Measurements from ENCODE around the gene BET1L. TPM values are rescaled to one million over a fixed set of nuclear protein-coding genes. Genes with fewer than 3 reads are reported as not detected.
"Not testable (repeated sequence)": the region's sequence is repeated elsewhere in the genome, so short reads cannot be mapped to it uniquely, and the experiment has no call there.

The BET1L gene, protein sequence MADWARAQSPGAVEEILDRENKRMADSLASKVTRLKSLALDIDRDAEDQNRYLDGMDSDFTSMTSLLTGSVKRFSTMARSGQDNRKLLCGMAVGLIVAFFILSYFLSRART
- 10 to 100 TPM; 37.5 to 39.1 TPM for total RNA-seq
- long read RNA-seq, donor 1, transcript BET1L-203 (4 exons, 2,819 nt) = major isoform, 10 of 24 reads
- long read RNA-seq, donor 1, partial matches to known transcripts = 0 of 24 reads
- long read RNA-seq, donor 1, other reads (novel, unspliced or antisense) = 13 of 24 reads
- long read RNA-seq, donor 2, transcript BET1L-203 (4 exons, 2,819 nt) = major isoform, 12 of 25 reads
- long read RNA-seq, donor 2, partial matches to known transcripts = 0 of 25 reads
- long read RNA-seq, donor 2, other reads (novel, unspliced or antisense) = 13 of 25 reads

DNA sequence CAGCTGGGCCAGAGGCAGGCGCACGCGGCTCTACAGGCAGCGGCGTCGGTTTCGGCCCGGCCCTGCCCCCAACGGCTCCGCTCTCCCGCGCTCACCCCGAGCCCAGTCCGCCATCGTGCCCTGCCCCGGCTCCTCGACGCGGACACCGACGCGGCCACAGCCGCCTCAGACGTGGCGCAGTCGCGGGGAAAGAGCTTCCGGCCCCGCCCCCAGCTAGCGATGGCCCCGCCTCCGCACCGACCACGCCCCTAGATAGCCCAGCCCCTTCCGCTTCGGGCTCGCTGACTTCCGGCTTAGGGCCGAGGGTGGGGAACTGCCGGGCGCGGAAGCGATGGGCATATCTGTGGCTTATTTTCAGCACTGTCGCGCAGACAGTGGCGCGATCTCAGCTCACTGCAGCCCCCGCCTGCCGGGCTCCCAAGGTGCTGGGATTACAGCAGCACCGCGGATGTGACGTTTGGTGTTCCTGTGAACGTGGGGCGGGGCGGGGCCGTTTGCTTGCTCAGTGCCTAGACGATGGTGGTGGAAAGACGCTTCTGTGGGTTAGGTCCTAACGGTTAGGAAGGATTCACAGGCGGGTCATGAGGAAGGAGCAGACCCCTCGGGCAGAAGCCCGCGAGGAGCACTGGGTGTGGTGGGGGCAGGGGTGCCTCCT, at the start of gene BET1L, which contains the start of gene RIC8A:
BET1L (minus strand) TSS at position 192 of the 655 bp plus-strand sequence; CDS start at position 114, 78 bp downstream.
RIC8A (plus strand) TSS at position 501 of the 655 bp plus-strand sequence. CDS start 1,147 bp downstream, outside the sequence.
- intact Hi-C loops (cut with DNase I) = loop anchor here in 1 of 2 donors (10.0 kb wide), 1 partner anchor 157 kb away; the partner anchor contains the start of gene B4GALNT4
- DNase-seq (ENCODE audit: low spot score) = peak; percentile 99

DNA sequence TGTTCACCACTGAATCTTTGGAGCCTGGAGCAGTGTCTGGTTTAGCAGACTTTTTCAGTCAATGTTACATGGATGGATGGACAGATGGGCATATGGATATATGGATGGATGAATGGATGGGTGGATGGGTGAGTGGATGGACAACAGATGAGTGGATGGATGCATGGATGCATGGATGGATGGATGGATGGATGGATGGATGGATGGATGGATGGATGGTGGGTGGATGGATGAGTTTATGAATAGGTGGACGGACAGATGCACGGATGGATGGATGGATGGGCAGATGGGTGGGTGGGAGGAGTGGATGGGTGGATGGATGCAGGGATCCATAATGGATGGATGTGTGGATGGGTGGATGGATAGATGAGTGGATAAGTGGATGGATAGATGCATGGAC, 48.6 kb upstream of the BET1L start:
- intact Hi-C loops (cut with DNase I) = no loop called here
- DNase-seq (ENCODE audit: low spot score) = no peak

DNA sequence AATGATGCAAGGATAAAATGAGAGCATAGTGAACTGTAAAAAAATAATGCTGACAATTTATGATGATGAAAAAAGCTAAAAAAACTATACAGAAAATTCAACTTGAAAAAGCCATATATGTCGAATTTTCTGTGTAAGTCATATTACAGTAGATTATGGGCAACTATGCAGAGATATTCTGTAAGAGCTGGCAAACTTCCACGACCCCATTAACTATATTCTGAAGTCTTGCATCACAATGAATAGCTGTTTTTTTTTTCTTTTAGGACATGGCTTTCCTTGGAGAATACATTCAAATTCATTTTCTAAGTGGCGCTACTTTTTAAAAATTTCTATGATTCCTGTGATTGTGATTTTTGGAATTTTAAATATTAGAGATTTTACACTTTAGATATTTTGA, 48.0 kb upstream of the BET1L start:
- DNase-seq (ENCODE audit: low spot score) = no peak
- intact Hi-C loops (cut with DNase I) = no loop called here

DNA sequence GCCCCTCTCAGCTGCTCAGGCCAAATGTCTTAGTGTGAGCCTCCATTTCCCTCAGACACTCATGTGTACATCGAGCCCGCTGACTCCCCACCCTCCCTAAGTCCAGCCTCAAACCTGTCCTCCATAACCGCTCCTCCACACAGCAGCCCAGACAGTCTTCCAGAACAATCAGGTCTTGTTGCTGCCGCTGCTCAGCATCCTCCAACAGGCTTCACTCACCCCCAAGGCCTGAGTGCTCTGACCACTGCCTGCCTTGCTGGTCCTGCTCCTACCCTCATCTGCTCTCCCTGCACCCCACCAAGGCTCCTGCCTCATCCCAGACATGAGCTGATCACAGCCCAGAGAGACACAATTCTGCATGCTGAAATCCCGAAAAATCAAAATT, 46.7 kb upstream of the BET1L start:
- no peak for DNase-seq (ENCODE audit: low spot score)
- intact Hi-C loops (cut with DNase I) = no loop called here

DNA sequence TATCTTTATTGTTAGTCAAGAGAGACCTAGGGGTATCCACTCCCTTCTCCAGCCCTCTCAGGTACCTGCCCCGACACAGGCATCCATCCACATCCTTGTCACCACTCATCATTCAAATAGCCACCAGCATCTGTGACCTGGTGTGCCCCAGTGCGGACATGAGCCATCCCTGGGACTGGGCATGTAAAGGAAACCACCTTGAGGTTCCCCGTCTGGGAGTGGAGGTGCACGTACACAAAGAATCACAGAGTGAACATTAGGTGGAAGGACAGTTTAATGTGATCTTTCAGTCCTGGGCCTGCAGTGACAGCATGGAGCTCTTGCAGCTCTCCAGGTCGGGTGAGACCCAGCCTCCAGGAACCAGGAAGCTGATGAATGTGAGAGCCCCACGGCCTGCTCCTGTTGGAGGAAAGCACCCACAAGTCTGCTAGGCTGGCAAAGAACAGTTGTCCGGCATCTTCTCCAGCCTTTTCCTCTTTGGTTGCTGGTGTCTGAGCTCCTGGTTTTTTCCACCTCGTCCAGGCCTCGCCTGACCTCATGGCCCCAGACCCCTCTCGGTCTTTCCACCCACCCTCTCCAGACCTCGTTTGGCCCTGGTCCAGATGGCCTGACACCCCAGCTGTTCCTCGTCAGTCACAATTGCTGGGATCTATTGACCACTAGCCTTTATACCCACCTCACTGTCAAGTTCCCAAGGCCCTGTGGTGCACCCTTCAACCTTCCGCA, 46.1 kb upstream of the BET1L start:
- DNase-seq (ENCODE audit: low spot score) = no peak
- intact Hi-C loops (cut with DNase I) = no loop called here

DNA sequence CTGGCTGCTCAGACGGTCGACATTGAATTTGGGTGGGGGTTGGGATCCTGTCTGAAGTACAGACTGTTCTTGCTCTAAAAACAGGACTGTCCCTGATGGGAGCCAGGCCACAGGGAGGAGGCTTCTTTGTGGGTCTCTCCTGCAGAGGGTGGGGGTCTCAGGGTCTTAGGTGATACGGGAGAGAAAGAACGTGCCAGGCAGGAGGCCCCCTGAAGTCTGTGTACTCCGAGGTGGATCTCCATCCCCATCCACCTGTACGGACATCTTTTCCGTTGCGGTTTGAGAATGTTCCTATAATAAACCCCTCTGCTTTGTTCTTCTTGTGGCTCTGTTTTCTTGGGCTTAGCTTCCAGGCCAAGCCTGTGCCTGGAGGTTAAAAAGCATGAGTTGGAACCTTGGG, 45.5 kb upstream of the BET1L start:
- DNase-seq (ENCODE audit: low spot score) = no peak
- intact Hi-C loops (cut with DNase I) = no loop called here

DNA sequence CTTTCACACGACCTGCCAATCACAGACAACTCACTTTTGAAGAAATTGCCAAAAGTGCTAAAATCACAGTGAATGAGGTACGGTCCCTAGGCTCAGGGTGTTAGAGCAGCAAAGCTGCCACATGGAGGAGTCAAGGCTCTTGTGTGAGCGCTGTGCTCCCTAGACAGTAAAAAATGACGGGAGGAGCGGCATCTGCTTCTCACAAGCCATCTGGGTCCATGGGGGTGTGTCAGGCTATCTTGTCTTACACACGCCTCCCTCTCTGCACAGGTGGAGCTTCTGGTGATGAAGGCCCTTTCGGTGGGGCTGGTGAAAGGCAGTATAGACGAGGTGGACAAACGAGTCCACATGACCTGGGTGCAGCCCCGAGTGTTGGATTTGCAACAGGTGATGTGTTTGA, 44.4 kb upstream of the BET1L start:
- intact Hi-C loops (cut with DNase I) = no loop called here
- DNase-seq (ENCODE audit: low spot score) = no peak

DNA sequence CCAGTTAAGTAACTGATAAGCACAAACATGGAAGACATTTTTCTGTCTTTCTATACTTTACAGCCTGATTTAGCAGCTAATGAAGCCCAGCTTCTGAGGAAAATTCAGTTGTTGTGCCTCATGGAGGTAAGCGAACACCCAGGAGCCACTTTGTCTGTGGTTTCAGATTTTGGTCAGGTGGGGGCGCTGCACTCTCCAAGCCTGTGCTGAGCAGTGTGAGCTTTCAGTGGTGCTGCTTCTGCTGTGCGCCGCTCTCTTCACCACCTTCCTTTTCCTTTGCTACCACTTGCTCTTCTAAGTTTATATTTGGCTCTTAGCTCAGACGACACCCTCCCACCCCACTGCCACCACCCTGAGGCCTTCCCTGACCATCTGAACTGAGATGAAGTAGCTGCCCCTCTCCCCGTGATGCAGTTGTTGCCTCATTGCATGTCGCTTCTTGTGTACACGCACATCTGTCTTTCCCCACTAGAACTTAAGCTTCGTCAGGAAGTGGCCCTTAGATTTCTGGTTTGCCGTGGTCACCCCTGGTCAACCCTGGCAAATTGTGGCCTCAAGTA, 43.6 kb upstream of the BET1L start:
- intact Hi-C loops (cut with DNase I) = no loop called here
- peak; percentile 89 for DNase-seq (ENCODE audit: low spot score)

DNA sequence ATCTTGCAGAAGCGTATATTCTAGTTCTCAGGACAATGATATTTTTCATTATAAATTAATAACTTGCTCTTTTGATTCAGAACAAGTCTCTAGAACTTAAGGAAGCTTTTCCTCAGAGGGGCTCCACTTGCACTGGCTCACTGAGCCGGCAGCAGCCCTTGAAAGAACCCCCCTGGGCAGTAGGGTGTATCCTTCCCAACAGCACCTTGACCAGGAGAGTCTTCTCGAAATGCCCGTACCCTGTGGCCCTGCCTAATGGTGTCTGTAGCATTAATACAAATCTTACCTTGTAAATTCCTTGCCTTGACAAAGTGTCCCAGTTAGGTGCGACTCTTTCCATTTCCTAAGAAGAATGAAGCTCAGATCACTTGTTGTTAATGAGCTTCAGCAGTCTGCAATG, 43.1 kb upstream of the BET1L start:
- intact Hi-C loops (cut with DNase I) = no loop called here
- DNase-seq (ENCODE audit: low spot score) = no peak

DNA sequence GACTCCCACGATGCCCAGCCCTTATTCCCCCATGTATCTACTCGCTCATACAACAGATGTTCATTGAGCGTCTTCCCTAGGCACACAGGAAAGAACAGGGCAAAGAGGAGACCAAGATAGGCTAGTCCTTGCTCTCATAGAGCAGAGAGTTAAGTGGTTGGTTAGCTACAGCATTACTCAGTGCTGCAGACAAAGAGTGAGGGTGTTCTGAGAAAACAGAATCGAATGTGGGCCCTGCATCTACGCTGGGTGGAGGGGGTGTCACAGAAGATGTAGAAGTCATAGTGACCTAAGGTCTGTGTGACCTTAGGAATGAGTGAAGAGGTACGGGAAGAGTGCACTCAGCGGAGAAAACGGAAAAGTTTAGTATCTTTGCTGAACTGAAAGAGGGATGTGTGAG, 41.9 kb upstream of the BET1L start:
- DNase-seq (ENCODE audit: low spot score) = no peak
- intact Hi-C loops (cut with DNase I) = no loop called here

DNA sequence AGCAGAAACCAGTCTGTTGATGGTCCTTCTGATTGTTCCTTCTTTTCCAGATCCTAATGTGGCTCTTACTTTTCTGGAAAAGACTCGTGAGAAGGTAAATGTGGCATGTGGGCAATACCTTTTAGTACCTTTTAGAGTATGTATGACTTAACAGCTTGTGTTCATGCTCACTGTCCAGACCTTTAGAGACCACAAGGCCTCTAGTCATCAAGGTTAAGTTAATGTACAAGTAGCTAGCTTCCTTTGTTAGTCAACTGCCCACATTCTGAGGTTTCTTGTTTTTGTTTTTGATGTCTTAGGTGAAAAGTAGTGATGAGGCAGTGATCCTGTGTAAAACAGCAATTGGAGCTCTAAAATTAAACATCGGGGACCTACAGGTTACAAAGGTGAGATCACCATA, 37.2 kb upstream of the BET1L start:
- intact Hi-C loops (cut with DNase I) = no loop called here
- no peak for DNase-seq (ENCODE audit: low spot score)

DNA sequence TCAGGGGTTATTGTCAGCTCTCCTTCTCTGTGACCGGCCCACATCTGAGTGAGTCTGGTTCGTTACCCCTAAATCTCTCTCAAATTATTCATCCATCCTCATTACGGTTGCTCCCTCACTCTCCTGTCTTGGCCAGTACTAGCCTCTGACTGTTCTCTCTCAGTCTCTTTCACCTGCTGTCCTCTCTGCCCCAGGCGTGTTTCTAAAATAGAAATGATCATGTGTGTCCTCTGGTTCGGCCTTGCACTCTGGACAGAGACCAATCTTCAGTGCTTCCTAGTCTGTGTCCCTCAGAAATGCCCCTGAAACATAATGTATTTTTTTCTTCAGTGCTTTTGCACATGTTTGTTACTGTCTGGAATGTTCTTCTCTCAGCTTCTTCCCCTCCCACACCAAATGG, 34.4 kb upstream of the BET1L start:
- no peak for DNase-seq (ENCODE audit: low spot score)
- intact Hi-C loops (cut with DNase I) = no loop called here

DNA sequence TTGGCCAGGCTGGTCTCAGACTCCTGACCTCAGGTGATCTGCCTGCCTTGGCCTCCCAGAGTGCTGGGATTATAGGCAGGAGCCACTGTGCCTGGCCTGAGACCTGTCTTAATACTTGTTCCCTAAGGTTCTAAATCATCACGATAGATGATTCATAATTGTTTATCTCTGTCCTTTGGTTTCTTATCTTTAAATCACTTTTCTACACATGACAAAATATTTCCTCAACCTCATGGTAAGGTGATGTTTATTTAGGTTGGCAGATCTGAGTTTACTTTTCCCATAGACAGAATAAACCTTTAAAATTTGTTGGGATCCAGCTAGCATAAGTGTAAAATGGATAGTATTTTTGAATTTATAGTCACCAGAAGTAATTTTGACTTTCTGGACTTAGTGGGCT, 33.1 kb upstream of the BET1L start:
- intact Hi-C loops (cut with DNase I) = no loop called here
- DNase-seq (ENCODE audit: low spot score) = no peak

DNA sequence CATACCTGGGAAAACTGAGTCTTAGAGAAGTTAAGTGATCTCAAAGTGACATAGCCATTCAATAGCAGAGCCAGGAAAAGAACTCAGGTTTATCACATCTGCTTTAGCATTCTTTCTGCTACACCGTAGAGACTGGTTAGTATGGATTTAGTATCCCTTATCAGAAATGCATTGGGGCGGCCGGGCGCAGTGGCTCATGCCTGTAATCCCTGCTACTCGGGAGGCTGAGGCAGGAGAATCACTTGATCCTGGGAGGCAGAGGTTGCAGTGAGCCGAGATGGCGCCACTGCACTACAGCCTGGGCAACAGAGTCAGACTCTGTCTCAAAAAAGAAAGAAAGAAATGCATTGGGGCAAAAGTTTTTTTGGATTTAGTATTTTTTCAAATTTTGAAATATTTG, 31.1 kb upstream of the BET1L start:
- intact Hi-C loops (cut with DNase I) = loop anchor here in 1 of 2 donors (5.0 kb wide), 1 partner anchor 49 kb away; the partner anchor contains the start of gene PGGHG
- not testable (repeated sequence) for DNase-seq (ENCODE audit: low spot score)

DNA sequence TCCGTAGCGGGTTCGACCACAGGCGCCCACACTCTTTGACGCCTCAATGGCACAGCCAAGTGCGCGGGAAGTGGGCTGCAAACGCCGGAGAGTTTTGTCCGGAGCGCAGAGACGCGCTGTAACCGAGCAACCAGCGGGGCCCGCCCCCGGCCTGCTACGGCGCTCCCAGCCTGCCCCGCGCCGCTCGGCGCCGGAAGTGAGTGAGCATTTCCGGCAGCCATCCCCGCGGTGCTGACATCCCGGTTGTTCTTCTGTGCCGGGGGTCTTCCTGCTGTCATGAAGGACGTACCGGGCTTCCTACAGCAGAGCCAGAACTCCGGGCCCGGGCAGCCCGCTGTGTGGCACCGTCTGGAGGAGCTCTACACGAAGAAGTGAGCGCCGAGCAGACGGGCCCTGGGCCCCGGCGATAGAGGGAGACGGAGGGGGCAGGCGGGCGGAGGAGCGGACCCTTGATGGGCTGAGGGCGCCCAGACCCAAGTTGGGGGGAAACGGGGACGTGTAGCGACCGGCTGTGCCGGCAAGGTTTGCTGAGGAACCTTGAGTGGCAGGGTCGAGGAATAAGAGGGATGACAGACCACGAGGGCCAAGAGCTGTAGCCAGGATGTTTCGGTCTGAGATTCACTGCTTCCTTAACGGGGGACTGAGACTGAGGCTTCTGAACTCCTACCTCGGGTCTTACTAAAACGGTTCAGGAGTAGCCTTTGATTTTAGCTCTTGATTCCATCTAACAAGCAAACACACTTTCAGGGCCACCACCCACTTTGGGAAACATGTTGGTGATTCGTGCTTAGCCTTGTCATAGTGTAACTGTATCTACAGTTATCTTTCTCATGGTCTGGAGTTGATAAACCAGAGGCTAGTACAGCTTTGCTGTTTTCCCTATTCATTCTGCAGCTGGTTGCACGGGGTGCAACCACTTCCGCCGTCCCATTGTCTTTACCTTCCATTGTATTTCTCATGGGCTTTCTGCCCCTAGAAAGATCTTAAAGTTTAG, 29.9 kb upstream of the BET1L start, which contains the start of gene PSMD13:
PSMD13 (plus strand) TSS at position 203 of the 994 bp plus-strand sequence; CDS start at position 277, 74 bp downstream.
- intact Hi-C loops (cut with DNase I) = loop anchor here in 1 of 2 donors (5.0 kb wide), 1 partner anchor 50 kb away; the partner anchor contains the start of gene PGGHG
- peak; percentile 97 for DNase-seq (ENCODE audit: low spot score)

DNA sequence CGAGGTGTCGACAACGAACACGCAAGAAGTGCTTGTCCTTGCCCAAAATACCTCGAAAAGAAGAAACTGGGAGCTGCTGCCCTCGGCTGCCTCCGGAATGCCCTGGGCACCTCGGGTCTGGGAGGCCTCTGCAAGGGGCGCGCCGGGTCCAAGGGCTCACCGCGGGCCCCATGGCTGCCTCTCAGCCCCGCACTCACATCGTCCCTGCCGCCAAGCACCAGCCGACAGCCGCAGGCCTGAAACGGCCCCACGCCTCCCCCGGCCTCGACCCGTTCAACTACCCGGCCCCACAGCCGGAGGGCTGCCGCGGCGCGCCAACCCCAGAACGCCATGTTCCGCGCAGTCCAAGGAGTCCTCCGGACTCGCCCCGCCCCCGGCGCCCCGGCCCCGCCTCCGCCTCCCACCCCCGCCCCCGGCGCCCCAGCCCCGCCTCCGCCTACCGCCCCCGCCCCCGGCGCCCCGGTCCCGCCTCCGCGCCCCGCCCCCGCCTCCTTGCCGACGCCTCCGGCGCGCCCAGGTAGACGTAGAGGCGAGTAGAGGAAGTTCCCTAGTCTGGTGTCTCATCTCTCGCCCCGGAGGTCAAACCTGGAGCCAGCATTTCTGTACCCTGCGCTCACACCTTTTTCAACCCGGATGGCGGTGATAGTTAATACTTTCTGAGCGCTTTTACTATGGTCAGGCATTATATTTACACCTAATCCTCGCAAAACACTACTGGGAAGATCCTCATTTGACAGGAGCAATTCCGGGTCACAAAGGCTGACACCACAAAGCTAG, 29.0 kb upstream of the BET1L start, which contains the start of gene SIRT3:
SIRT3 (minus strand) TSS at position 346 of the 777 bp plus-strand sequence; CDS start at position 332, 14 bp downstream.
- intact Hi-C loops (cut with DNase I) = loop anchor here in 1 of 2 donors (5.0 kb wide), 1 partner anchor 51 kb away; the partner anchor contains the start of gene PGGHG
- DNase-seq (ENCODE audit: low spot score) = peak; percentile 95

DNA sequence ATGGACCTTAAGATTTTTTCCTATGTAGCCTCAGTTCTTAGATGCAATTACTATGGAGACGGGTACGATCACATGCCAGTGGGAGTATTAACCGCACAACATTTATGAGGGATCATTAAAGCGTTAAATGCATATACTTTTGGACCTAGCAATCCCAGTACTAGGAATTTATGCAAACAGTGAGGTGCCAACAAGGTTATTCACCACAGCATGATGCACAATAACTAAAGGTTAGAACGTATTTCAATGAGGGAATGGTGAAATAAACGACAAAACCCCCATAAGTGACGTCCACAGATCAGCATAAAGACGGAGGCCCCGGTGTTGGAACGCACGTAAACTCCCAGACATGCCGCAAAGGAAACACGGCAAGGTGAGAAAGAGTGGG, 28.4 kb upstream of the BET1L start:
- no peak for DNase-seq (ENCODE audit: low spot score)
- intact Hi-C loops (cut with DNase I) = loop anchor here in 1 of 2 donors (5.0 kb wide), 1 partner anchor 52 kb away; the partner anchor contains the start of gene PGGHG
